Superior temporal gyrus (tissue), 1 donor: ENCODE data around the gene SDF4.

ENCODE experiments used
- DNase-seq: peaks from one replicate; pipeline ENCODE4 v3.0.0-alpha.2; 2016; ENCODE audit errors: extremely low spot score

The SDF4 gene

DNA sequence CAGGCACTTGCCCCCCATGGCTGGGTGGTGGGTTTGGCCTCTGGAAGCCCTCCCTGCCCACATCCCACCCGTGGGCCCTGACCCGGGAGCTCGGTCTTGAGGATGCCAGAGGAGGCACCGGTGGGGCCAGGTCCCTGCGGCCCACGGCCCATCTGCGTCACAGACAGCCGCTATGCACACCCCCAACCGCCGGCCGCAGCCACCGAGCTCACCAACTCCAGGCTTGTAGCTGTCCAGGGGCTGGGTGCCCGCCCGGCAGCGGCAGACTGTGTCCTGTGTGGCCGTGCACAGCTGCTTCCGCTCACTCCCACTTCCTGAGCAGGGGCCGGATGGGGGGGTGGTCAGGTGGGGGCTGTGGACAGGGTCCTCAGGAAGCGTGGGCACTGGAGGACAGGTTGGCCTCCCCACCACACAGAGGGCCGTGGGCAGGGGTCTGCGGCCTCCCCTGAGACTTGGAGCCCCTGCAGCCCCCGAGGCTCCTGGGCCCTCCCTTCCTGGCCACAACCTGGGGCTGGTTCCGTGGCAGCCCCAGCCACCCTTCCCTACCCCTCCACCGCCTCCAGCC lies 18.9 kb downstream of the SDF4 start:
- DNase-seq, result no peak

DNA sequence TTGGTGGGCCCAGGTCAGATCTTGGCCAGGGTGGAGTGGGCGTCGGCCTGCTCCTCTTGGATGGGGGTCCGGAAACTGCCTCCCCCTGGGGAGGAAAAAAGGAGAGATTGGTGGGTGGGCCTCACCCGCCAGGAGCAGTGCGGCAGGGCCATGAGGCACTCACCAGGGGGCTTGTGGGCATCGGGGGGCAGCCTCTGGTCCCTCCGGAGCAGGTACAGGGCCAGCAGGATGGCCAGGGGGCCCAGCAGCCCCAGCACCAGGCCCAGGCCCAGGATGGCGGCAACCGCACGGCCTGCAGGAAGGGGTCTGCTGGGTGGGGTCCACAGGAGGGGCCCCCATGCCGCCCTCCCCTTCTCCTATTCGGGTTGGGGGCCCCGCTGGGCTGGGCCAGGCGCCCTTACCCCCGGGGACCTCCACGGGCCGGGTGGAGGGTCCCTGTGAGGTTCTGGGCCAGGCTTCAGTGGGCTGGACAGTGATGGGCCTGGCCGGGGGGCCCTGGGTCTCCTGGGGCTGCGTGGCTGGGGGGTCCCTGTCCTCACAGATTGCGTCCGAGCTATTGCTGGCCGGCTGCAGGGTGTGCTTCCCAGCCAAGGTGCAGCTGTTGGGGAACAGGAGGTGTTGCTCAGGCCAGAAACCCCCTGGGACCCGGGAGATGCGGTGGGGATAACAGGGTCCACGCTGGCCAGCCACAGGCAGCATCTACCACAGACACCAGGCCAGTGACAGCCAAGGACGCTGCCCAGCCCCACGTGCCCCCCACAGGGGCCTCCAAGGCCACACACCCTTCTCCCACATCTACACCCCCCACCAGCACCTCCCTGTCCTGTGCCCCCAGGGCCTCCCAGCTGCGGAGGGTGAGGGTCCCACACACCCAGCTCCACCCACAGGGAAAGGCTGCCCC lies 20.0 kb downstream of the SDF4 start:
- no peak for DNase-seq

DNA sequence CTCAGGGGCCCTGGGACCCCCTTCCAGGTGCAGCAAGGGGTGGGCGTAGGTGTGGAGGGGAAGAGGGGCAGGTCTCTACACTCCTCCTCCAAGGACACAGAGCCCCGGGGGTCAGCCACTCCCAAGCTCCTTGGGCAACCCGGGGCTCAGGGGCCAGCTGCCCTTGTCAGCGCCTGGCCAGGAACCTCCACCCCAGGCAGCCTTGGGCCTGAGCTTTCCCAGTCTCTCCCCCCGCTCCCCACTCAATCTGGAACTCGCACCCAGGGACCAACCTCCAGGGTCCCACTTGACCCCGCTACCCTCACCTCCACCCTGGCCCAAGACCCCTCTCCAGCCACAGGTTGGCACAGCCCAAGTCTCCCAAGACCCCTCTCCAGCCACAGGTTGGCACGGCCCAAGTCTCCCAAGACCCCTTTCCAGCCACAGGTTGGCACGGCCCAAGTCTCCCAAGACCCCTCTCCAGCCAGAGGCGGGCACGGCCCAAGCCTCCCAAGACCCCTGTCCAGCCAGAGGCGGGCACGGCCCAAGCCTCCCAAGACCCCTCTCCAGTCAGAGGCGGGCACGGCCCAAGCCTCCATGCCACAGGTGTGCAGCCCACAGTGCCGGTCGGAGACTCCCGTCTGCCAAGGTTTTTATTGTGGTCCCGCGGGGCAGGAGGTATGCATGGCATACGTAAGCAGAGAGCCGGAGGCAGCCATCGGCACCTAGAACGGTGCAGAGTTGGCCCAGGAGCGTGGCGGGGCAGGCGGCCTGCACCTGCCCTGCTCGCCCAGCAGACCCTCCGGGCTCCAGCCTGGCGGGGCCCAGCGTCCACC lies 20.9 kb downstream of the SDF4 start:
- no peak for DNase-seq

DNA sequence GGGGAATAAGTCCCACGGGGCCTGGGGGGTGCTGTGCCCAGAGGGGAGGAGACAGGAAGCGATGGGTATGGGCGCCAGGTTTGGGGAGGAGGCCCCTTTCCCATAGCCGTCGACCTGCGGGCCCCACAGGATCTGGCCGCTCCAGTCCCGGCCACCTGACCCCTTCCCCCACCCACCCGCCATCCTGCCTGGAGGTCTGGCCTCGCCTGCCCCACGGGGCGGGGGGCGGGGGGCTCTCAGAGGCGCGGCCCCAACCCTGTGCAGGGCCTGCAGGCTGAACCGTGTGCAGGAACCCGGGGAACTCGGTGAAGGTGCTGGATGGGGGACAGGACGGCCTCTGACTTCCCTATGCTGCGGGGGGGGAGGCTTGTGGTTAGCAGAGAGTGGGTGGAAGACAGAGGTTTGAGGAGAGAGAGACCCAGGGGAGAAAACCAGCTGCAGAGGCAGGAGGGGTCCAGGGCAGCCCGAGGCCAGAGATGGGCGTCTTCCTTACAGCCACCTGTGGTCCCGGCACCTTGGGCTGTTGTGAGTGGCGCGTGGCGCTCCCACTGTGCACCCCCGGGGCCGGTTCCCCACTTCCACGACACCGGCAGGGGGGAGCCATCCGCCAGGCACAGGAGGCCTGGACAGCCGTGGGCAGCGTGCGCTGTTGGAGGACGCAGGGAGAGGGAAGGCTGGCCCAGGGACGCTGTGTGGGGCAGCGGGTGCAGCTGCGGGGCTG lies 22.9 kb downstream of the SDF4 start:
- DNase-seq, result no peak

DNA sequence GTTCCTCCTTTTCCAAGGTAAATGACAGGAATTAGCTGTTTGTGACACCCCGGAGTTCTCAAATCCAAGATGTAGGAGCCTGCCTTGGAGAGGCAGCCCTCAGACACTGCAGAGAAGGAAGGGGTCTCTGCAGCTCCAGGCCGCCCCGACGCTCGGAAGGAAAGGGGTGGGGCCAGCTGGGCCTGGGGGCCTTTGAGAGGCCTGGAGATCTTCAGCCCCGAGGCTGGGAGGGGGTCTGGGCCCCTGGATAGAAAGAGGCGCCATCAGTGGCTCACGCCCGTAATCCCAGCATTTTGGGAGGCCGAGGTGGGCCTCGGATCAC lies 24.3 kb downstream of the SDF4 start:
- DNase-seq, result no peak

DNA sequence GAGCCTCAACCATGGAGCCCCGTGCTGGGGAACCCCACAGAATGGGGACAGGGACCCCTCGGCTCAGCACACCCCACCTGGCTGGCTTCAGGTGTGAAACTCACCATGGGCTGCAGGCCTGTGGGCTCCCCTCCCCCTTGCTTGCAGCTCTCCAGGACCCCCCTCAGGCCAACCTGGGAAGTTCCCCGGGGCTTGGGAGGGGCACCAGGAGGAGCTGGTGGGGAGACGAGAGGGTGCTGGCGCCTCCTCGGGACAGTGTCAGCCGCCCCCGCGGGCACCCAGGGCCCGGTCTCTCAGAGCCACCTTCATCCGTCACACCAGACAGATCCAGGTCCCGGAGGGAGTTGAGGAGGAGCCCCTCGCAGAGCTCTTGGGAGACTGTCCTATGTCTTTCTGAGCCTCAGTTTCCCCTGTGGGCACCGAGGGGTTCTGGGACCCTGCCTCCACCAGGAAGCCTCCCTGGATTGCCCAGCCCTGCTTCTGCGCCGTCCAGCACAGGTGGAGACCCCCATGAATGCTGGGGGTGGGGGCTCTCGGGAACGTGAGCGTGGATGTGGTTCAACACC lies 24.8 kb downstream of the SDF4 start:
- no peak for DNase-seq

DNA sequence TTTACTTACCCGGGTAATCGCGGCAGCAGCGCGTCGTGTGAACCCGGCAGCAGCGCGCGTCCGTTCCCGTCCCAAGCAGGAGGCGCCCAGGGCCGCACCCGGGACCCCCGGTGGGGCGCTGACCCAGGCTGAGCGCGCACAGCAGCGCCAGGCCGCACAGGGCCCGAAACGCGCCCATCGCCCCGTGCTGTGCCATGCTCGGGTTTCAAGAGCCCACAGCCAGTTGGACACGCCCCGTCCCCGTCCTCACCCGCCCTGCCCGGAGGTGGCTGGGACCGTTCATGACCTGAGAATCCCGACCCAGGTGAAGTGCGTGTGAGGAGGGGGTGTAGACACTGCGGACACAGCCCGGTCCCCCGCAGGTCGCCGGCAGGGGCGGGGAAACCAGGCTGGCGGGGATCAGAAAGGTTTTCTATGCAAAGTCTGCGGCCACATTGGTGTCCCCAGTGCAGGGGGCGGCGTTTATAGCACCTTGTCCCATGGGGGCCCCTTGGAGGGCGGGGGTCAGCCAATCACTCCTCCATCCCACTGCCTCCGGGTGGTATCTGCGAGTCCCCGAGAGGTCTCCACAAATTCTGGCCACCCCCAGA lies 25.3 kb downstream of the SDF4 start, which contains the start of gene TNFRSF18:
TSS of gene TNFRSF18 (minus strand) at position 217 of the 590 bp plus-strand sequence. CDS start at position 196, 21 bp downstream.
- DNase-seq, result no peak

DNA sequence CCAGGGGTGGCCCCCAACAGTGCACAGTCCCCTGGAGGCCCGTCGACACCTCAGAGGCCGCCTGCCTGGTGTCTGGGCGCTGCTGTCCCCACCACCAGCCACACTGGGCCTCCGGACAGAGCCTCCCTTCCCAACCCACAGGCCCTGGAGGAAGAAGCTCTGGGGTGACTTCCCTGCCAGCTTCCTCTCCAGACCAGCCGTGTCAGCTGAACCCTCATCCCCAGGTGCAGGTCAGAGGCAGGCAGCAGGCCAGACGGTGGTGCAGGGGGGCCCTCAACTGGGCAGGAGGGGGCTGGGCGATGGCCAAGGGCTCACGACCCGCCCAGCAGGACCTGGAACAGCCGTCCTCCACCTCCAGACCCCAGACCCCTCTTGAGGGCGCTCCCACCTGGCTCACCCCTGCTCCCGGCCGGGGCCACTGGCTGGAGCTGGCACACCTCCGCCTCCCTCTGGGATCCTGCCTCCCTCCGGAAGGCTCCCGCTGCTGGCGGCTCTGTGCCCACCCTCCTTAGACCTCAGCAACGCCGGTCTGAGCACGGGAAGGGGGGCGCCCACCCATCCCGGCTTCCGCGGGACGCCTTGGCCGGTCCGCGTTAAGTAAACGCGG lies 25.9 kb downstream of the SDF4 start:
- no peak for DNase-seq

DNA sequence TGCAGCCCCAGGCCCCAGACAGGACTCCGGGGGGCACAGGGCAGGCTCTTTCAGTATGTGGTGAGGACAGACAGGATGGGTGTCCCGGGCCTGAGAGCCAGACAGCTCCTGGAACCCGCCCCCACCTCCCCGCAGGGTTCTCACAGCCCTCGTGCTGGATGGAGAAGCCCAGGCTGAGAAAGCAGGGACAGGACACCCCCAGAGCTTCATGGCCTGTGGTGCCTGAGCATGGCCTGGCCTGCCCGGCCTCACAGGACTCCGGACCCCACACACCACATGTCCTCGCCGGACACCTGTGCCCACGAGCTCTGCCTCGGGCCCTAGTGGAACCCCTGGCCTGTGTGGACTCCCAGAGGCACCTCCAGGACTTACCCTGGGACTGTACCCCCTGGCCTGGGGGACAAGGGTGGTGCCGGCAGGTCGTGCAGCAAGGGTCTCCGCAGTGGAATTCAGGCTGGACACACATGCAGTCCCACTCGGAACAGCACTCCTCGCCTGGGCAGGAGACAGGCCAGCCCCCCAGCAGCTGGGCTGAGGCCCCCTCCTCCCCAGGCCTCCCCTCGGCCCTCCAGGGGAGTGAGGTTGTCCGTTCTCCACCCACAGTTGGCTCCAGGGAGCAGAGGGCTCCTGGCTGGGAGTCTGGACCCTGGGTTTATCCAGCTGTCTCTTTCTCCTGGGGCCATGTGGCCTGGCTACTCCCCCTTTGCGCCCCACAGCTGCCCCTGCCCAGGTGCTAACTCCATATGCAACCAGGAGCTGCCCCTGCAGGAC lies 26.6 kb downstream of the SDF4 start:
- no peak for DNase-seq

DNA sequence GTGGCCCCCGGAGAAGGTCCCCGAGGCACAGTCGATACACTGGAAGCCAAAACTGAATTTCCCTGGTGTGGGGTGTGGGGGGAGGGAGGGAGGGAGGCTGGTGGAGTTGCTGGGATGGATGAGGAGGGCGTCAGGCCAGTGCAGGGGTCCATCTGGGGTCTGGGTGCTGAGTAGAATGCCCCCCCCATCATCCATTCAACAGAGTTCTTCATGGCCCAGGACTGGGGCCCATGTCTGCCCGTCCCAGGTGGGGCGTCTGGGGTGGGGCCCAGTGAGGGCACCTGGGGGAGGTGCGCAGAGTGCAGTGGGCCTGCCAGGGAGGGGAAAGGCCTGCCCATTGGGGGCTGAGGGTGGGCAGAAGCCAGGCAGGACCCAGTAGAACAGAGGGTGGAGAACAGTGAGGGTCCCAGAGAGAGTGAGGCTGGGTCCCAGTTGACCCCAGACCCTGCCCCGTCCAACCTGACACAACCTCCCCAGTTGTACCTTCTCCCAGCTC lies 27.3 kb downstream of the SDF4 start:
- DNase-seq, result no peak

DNA sequence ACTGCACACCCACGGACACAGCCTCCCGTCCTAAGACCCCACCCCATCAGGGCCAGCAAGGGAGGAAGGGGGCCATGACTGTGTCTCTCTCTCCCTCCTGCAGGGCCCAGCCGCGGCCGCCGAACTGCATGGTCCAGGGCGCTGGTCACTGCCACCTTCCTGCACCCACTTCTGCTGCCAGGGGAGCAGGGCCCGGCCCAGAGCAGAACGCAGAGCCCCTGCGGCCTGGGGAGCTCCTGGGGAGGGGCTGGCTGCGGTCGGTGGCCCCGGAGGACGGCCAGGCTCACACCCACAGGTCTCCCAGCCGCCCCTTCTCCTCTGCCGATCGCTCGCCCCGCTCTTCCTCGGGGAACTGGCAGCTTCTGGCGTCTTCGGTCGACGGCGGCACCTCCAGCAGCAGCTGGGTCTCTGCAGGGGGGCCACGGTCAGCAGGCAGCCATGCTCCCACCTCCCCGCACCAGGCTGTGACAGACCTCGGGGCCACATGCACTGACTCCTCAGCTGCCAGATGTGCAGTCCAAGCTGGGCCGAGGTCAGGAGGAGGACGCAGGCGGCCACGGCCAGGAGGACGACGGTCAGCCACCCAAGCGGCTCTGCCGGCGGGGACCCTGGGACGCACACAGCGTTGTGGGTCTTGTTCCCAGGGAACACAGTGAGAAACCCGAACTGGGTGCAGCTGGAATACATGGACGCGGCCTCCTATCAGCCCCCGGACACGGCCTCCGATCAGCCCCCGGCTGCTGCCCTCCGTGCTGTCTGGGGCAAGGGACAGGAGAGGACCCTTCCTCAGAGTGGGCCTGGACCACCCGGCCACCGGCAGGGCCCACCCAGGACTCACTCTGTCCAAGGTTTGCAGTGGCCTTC lies 28.0 kb downstream of the SDF4 start:
- no peak for DNase-seq

DNA sequence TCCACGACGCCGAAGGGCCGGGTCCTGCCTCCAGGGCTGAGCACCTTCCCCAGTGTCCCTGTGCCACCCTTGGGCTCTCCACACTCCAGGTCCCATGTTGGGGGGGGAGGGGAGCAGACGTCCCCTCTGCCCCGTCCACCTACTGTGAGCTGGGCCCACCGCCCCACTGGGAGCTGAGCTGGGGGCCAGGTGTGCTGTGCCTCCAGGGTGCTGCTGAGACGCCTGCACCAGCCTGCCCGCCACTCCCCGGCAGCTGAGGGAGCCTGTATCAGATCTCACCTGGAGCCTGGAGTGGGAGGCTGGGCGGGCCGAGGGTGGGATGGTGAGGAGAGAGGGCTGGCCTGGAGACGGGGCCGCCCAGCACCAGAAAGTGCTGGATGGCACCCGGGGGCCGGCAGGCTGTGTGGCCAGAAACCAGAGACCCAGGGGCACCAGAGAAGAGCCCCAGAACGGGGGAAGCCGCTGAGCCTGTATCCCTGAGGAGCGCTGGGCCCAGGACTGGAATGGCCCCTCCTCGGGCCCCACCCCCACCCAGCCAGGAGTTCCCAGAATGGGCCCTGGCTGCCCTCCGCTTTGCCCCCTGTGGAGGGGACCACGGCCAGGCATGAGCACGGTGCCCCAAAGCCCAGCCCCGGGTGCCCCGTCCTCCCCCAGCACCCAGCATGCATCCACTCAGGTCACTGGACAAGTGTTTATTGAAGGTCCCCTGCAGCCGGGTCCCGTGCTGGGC lies 28.8 kb downstream of the SDF4 start:
- no peak for DNase-seq

DNA sequence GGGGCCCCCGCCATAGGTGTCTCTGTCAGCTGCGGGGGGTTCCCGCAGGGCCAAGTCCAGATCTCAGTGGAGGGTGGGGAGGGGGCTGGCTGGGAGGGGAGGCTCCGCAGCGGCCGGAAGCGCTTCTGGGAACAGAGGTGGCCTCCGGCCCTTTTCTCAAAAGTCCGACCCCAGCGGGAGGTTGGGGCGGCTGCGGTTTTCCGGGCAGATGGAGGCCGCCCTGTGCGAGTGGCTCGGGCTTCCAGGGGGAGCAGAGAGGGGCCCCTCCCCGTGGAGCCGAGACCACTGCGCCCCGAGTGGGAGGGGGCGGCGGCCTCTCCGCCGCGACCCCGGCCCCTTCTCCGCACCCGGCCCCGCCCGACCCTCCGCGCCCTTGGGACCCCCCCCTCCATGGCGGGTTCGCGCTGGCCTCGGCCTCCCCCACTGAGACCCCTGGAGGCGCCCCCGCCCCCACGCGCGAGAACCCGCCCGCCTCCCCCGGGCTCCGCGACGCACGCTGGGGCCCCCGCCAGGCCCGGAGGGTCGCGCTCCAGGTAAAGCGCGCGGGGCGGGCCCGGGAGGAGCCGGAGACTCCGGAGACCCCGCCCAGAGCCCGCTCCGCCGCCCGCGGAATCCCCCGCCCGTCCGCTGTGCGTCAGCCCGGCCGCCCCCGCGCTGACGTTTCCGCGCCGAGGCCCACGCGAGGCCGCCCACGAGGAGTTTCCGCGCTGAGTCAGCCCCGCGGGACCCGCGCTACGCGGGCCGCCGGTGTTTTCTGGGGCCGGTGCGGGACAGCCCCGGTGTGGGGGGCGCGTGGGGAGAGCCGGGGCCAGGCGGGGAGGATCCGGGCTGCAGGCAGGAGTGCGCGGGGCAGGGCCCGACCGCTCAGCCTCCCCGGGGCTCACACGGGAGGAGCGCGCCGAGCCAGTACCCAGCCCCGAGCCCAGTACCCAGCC lies 30.7 kb downstream of the SDF4 start:
- DNase-seq, result no peak

DNA sequence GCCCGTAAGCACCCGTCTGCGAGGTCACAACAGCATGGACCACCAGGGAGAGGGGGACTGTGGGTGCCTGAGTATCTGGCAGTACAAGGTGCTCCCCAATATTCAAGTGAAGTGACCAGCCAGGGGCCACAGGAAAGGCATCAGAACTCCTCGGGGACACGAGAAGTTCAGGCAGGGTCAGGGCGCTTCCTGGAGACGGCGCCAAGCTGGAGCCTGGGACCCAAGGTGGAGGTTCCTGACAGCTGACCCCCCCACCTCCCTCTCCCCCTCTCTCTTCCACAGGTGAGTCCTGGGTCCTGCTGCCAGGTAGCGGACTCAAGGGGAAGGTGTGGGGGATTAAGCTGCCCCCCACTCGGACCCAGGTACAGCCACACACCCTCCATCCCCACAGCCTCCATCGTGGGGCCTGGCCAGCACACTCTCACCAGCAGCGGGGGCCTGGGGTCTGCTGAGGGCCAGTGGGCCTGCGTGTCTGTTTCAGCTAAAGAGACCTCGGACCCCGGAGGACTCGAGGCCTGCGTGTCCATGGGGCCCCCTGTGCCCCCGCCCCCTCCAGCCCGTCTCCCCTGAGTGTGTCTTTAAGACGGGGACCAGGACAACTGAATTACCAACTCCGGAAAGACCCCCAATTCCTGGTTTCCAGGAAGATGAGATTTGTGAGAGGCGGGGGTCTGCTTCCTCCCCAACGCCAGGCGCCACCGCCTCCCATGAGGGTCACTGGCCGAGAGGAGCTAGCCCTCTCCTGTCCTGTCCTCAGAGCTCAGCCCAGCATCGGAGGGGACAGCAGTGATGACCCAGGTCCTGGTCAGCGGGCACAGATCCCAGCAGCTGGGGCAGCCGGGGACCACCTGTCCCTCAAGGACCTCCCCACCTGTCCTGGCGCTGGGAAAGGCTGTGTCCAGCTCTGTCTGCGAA lies 31.6 kb downstream of the SDF4 start:
- DNase-seq, result no peak

DNA sequence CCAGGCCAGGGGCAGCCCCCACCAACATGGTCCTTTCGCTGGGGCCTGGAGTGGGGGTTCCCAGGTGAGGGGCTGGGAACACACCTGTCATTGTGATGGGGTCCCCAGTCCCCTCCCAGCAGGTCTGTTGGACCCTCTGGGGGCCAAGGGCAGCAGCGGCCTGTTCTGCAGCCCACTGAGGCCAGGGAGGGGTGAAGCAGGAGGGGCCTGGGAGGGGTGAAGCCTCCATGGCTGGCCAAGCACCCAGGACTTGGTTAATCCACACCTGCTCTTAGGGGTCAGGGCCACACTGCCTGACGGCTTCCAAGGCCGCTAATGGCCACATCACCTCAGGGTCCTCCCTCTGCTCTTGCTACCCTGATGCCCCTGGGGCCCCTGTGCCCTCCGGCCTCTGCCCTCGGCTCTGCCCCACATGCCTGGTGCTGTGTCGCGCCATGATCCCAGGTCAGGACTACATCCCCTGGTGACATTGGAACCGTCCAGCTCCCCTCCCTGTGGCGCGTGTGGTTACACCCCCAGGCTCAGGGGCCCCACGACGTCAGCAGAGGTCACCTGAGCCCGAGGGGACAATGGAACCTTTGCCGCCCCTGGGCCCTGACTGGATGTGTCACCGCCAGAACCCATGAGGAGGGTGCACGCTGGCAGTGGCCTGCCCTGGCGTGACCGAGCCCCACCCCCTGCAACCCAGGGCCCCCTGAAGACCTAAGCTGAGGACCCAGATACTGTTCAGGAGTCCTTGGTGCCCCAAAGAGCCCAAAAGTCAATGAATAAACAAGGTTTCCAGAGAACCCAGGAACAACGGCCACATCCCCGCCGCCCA lies 32.5 kb downstream of the SDF4 start:
- no peak for DNase-seq
